HG02610 (cell line): ENCODE results near the gene ZDHHC6.
"Not testable (repeated sequence)": the region's sequence is repeated elsewhere in the genome, so short reads cannot be mapped to it uniquely, and the experiment has no call there.

Experiments
- ATAC-seq: cut with Tn5 transposase; IDR thresholded peaks from one replicate; pipeline ENCODE4 v1.9.1; 2021; ENCODE audit warnings: mild to moderate bottlenecking, moderate library complexity; ENCODE audit not compliant: unreplicated experiment

The ZDHHC6 gene

GRCh38 chr10:112393341-112393740 lies 53.4 kb downstream of the ZDHHC6 start:
- no peak for ATAC-seq

GRCh38 chr10:112390125-112390703 lies 56.5 kb downstream of the ZDHHC6 start:
- ATAC-seq = no peak

GRCh38 chr10:112389271-112389822 lies 57.4 kb downstream of the ZDHHC6 start:
- peak; percentile 85 for ATAC-seq

GRCh38 chr10:112388548-112388947 lies 58.2 kb downstream of the ZDHHC6 start:
- no peak for ATAC-seq

- ATAC-seq = not testable (repeated sequence)
These were observed 58.7 kb downstream of the ZDHHC6 start for GRCh38 chr10:112388056-112388455.

GRCh38 chr10:112385201-112385600 lies 61.5 kb downstream of the ZDHHC6 start:
- no peak for ATAC-seq

- ATAC-seq = no peak
These were observed 62.6 kb downstream of the ZDHHC6 start for GRCh38 chr10:112384141-112384540.

GRCh38 chr10:112383325-112383724 lies 63.4 kb downstream of the ZDHHC6 start:
- no peak for ATAC-seq

- ATAC-seq = no peak
These were observed 64.0 kb downstream of the ZDHHC6 start for GRCh38 chr10:112382515-112383235.
